Measurements from ENCODE around the gene IRX4.

DNA sequence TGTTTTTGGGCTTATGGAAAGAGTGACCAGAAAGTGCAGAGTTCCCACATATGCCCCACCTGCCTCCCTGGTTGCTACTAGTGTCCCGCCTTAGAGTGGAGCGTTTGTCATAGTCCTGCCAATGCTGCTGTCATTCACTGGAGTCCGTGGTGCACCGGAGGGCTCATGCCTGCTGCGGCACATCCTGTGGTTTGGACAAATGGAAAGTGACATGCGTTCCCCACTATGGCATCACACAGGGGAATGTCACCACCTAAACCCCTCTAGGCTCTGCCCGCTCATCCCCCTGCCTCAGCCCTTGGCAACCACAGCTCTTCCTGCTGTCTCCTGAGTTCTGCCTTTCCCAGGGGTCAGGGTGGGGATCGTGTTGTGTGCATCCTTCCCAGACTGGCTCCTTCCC is 29.2 kb downstream of the IRX4 start:
- TF ChIP-seq, protein P1, sequence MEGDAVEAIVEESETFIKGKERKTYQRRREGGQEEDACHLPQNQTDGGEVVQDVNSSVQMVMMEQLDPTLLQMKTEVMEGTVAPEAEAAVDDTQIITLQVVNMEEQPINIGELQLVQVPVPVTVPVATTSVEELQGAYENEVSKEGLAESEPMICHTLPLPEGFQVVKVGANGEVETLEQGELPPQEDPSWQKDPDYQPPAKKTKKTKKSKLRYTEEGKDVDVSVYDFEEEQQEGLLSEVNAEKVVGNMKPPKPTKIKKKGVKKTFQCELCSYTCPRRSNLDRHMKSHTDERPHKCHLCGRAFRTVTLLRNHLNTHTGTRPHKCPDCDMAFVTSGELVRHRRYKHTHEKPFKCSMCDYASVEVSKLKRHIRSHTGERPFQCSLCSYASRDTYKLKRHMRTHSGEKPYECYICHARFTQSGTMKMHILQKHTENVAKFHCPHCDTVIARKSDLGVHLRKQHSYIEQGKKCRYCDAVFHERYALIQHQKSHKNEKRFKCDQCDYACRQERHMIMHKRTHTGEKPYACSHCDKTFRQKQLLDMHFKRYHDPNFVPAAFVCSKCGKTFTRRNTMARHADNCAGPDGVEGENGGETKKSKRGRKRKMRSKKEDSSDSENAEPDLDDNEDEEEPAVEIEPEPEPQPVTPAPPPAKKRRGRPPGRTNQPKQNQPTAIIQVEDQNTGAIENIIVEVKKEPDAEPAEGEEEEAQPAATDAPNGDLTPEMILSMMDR (IDR thresholded peaks at IDR 0.05; ENCODE audit: borderline replicate concordance, extremely low read depth, low read length, poor library complexity, severe bottlenecking): no peak
- no peak for TF ChIP-seq EZH2 (IDR thresholded peaks at IDR 0.05; ENCODE audit: borderline replicate concordance, low read depth, low read length, severe bottlenecking)

Data from DND-41 (cell line).